GM19463 (cell line): Measurements from ENCODE around the gene FKBP7.
"Not testable (repeated sequence)": the region's sequence is repeated elsewhere in the genome, so short reads cannot be mapped to it uniquely, and the experiment has no call there.

ENCODE experiments used
- ATAC-seq: cut with Tn5 transposase; IDR thresholded peaks from one replicate; pipeline ENCODE4 v1.9.1; 2021; ENCODE audit warnings: mild to moderate bottlenecking, moderate library complexity; ENCODE audit not compliant: unreplicated experiment

Gene FKBP7

DNA sequence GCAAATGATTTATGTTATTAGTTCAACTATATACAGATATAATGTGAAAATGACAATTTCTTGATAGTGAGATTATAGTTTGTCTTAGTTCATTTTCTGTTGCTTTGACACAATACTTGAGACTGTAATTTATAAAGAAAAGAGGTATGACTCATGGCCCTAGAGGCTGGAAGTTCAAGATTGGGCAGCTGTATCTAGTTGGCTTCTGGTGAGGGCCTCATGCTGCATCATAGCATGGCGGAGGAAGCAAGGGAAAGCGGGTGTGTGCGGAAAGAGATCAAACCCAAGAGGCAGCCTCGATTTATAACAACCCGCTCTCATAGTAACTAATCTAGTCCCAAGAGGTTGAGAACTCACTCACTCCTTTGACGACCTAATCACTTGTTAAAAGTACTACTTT lies 13.2 kb upstream of the FKBP7 start:
- ATAC-seq, result no peak

GRCh38 chr2:178485356-178485755 lies 7.0 kb upstream of the FKBP7 start:
- ATAC-seq, result no peak

DNA sequence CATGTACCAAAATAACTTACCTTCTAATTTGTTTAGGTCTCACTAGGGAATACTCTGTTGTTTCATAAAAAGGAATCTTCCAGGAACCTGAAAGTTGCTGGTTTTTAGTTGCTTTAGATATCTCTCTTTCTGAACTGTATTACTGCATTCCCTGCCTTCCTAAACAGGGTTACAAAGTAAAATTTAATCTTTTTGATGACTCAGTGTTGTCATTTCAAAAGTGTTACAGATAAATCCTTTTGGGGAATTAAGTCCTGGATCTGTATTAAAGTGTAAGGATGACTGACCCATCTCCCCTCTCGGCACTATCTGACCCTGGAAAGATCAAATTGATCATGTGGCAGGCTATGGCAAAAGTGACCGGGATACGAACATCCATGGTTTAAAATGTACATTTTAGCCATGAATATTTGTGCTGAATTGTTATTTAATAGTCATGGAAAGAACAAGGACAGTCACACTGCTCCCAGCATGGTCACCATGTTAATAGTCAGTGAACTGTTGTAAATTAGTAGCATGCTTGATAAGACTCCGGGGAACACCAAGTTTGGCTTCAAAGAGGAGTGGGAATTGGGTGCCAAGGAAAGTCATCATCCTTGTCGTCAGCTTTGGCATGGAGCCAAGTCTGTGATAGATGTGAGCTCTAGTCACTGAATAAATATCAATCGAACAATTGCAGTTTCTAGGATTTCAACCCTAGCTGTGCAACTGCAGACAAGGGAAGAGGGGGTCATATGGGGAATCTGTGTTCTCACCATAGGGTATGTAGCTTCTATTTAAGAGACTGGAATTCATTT lies 6.0 kb upstream of the FKBP7 start:
- no peak for ATAC-seq

DNA sequence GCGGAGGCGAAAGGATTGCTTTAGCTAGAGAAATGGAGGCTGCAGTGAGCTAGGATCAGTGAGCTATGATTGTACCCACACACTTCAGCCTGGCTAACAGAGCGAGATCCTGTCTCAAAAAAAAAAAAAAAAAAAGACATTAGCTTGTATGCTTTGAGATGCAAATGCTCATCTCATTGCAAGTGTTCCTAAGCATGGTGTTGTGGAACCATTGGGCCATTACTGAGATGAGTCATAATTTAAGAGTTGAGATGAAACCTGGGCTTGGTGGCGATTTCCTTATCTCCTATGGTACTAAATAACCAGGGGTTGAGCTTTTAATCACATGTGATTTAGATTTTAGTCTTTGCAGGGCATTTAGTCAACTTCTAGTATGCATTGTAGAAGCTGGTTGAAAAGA lies 4.0 kb upstream of the FKBP7 start:
- peak; percentile 22 for ATAC-seq

DNA sequence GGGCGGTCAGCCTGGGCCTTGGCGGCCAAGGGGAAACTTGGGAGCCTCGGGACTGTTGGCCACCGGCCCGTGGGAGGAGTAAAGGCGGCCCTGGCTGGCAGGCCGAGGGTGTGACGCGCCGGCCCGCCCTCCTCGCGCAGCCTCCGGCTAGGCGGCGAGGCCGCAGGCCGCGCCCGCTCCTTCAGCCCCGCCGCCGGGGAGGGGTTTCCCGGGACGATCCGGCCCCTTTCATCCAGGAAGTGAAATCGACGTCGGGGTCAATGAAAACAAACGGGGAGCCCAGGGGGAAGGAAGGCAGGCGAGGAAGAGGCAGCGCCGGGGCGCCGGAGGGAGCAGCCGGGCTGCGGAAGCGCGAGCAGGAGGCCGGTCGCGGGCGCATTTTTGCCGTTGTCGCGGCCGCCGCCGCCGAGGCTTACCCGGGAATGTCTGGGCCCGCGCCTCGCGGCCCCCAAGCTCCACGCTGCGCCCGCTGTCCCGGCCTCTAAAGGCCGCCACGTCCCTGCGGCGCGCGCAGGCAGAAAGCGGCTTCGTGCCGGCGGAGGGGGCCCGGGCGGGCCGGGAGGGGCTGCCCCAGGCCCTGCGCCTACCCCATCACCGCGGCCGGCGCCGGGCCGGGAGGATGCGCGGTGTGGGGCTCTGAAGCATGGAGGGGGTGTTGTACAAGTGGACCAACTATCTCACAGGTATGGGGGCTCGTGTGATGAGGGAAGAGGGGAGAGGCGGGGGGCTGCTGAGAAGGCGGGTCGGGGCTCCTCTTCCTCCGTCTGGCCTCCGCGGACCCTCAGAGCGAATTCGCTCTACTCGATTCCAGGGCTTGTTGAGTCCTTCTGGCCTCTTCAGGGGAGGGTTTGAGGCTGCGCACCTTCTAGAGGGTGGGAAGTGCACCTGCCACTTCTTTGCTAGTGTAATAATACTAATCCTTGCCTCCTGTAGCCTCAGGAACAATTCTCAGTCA lies 2.1 kb upstream of the FKBP7 start, which contains the start of gene PLEKHA3:
PLEKHA3 (plus strand) TSS at position 231 of the 955 bp plus-strand sequence; CDS start at position 644, 413 bp downstream.
- peak; percentile 69 for ATAC-seq

DNA sequence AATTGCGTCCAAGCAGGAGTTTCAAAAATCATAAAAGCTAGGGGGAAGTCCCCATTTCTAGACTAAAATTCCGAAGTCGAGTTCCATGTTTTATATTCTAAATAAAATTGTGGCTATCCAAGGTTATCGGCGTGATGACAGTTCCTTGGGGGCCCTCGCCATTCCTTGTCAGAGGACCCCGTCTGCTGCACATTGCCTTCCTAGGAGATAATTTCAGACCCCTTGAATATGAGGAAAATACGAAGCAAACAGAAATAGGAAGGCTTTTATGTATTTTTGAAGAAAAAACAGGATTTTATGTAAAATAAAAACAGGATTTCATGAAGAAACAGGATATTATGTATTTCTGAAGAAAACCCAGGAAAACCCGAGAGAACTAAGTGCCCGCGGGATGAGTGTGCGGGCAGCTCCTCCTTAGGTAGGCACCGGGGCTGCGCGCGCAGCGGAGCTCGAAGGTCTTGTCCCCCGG lies 1.4 kb upstream of the FKBP7 start:
- no peak for ATAC-seq

DNA sequence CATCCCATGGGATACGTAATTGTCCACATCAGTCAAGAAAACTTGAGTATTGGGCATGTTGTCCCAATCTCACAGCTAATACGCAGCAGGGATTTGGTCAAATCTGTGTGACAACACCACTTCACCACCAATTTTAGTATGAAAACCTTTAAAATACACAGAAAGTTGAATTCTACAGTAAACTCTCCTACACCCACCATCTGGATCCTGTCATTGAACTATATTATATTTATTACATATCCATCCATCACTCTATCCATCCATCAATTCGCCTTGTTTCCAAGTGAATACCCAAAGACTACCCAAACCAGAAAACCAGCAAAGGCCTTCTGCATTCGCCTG lies 846 bp upstream of the FKBP7 start:
- ATAC-seq, result no peak

DNA sequence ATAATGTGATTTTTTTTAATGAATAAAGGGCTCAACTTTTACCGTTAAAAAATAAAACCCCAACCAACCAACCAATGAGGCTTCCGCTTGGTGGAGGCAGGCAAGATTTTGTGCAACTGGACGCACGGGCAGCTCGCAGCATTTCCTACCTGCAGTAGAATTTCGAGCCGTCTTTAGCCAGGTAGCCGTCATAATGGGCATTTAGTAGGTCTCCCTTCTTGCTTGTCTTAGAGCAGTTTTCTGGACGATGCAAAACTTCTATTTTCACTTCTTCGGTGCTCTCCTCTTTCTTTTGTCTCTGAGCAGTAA lies 316 bp downstream of the FKBP7 start:
- ATAC-seq, result no peak

DNA sequence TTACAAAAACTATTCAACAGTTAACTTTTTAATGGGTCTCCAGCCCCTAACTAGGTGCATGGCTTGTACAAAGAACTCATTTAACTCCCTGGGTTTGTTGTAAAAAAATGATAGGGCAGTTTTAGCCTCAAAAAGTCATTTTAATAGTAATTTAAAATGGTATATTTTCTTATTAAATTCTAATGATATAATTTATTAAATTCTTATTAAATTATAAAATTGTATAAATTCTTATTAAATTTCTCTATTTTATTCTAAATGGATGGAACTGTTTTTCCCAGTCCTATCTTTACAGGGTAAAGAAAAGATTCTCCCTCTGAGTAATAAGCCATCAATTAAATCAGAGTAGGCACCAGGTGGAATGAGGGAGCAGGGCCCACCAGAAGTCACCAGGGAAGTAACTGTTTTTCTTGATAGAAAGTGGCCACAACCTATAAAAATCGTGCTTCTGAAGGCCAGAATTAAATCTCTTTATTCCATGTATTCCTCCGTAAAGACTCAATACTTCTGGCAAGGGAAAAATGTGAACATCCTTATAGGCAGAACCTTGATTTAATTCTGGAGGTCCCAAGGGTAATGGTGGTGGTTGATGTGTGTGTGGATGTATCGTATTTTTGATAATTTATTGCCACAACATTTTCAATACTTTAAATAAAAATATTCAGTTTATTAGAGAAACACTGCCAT lies 814 bp downstream of the FKBP7 start:
- ATAC-seq, result no peak

GRCh38 chr2:178476477-178476876 lies 1.9 kb downstream of the FKBP7 start:
- no peak for ATAC-seq

DNA sequence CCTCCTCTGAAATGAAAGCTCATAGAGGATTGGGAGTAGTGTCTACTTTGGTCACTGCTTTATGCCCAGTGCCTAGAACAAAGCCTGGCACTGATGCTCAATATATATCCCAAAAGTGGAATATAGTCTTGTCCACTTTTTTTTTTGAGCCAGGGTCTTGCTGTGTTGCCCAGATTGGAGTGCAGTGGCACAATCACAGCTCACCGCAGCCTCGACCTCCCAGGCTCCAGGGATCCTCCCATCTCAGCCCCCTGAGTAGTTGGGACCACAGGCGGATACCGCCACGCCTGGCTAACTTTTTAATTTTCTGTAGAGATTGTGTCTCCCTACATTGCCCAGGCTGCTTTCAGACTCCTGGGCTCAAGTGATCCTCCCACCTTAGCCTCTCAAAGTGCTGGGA lies 3.8 kb downstream of the FKBP7 start:
- no peak for ATAC-seq

GRCh38 chr2:178473931-178474330 lies 4.5 kb downstream of the FKBP7 start:
- no peak for ATAC-seq

- ATAC-seq, result no peak
These were observed 5.0 kb downstream of the FKBP7 start for GRCh38 chr2:178473373-178473772.

GRCh38 chr2:178471313-178471712 lies 7.1 kb downstream of the FKBP7 start:
- ATAC-seq, result not testable (repeated sequence)

- ATAC-seq, result no peak
These were observed 9.1 kb downstream of the FKBP7 start for GRCh38 chr2:178469219-178469849.

GRCh38 chr2:178457390-178457886 lies 21.0 kb downstream of the FKBP7 start:
- no peak for ATAC-seq

- no peak for ATAC-seq
These were observed 22.5 kb downstream of the FKBP7 start for GRCh38 chr2:178455947-178456346.

DNA sequence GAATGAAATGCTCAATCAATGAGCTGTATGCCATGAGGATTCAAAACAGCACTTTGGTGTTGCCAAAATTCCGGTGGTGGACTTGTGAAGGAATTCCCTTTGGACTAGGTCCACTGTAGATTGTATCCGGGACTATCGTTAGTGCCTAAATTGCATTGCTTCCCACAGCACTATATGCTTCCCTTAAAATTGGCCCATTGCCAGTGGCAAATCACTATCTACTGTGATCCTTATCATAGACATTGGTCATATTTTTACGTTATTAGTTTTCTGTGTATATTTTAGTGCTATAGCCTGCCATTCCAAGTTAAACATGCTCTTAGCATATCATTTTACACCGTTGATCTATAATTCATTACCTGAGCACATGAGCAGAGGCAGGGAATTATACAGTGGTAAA lies 25.5 kb downstream of the FKBP7 start:
- ATAC-seq, result no peak

- ATAC-seq, result no peak
These were observed 26.1 kb downstream of the FKBP7 start for GRCh38 chr2:178452334-178452733.

GRCh38 chr2:178450774-178451525 lies 27.4 kb downstream of the FKBP7 start, which contains the start of the genes PJVK and PRKRA:
Gene PJVK (plus strand): TSS chr2:178451378. CDS start chr2:178453410, 2,032 bp downstream.
Gene PRKRA (minus strand): TSS chr2:178451175. CDS start chr2:178451030, 145 bp downstream.
- ATAC-seq, result peak; percentile 80
